Measurements from ENCODE around the gene DDX55.
"Not testable (repeated sequence)": the region's sequence is repeated elsewhere in the genome, so short reads cannot be mapped to it uniquely, and the experiment has no call there.

DDX55 gene, protein sequence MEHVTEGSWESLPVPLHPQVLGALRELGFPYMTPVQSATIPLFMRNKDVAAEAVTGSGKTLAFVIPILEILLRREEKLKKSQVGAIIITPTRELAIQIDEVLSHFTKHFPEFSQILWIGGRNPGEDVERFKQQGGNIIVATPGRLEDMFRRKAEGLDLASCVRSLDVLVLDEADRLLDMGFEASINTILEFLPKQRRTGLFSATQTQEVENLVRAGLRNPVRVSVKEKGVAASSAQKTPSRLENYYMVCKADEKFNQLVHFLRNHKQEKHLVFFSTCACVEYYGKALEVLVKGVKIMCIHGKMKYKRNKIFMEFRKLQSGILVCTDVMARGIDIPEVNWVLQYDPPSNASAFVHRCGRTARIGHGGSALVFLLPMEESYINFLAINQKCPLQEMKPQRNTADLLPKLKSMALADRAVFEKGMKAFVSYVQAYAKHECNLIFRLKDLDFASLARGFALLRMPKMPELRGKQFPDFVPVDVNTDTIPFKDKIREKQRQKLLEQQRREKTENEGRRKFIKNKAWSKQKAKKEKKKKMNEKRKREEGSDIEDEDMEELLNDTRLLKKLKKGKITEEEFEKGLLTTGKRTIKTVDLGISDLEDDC

DNA sequence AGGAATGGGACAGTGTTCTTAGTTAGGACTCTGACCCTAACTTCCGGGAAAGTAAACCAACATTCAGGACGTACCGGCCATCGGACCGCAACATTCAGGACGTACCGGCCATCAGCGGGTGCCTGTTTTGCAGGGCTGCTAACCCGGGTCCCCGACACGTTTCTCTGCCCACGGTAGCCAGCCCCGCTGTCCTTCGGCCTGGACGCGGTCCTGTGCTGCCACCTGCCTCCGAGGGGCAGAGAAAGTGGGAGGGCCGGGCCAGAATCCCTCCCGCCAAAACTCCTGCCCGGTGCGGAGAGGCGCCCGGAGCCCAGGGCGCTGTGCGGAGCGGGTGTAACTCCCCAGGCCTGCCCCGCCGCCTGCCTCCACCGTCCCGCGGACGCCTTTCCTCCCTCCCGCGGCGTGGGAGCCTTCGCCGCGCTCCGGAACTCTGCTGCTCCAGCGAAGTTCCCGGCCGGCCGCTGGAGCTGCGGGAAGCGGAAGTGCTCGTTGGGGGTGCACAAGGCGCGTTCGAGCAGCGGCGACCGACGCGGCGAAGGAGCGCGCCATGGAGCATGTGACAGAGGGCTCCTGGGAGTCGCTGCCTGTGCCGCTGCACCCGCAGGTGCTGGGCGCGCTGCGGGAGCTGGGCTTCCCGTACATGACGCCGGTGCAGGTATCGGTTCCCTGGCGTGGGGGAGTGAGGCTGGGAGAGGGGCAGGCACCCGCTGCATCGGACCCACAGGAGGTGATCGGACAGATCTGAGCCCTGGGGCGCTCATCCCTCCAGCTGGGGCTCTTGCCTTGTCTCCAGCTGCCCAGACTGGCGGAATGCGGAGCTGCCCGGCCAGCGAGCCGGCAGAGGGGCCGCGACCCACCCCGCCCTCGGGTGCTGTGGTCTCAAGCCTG, at the start of gene DDX55:
Gene DDX55, plus strand, starts transcription at position 498 of the 888 bp plus-strand sequence. Its CDS starts 50 bp downstream, at position 548.
- DNase-seq (ENCODE audit: low spot score), result peak; percentile 94

GRCh38 chr12:123554136-123554535, 47.8 kb upstream of the DDX55 start:
- DNase-seq (ENCODE audit: low spot score), result not testable (repeated sequence)

DNA sequence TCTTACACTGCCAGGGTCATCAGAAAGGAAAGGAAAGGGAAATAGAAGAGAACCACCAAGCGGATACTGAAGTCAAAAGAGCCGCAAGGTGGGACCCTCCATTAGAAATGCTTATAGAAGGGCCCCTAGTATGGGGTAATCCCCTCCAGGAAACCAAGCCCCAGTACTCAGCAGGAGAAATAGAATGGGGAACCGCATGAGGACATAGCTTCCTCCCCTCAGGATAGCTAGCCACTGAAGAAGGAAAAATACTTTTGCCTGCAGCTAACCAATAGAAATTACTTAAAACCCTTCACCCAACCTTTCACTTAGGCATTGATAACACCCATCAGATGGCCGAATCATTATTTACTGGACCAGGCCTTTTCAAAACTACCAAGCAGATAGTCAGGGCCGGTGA, 47.1 kb upstream of the DDX55 start:
- not testable (repeated sequence) for DNase-seq (ENCODE audit: low spot score)

- DNase-seq (ENCODE audit: low spot score), result not testable (repeated sequence)
Measured at GRCh38 chr12:123558487-123558886, 43.4 kb upstream of the DDX55 start.

DNA sequence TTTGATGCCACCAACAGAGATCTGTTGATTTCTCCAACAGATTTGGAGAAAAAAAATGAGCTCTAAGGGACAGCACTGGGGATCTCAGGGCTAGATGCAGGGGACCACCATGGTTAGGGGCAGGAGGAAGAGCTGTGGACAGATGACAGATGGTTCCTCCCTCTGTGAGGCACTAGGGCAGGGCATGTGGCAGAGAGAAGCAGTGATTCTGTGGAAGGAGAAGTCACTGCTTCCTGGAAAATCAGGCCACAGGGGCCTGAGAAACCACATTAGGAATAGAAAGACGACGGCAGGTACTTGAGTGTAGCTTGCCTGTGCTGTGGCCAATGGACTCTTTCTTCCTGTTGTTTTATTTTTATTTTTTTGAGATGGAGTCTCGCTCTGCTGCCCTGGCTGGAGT, 42.4 kb upstream of the DDX55 start:
- no peak for DNase-seq (ENCODE audit: low spot score)

- no peak for DNase-seq (ENCODE audit: low spot score)
Measured at GRCh38 chr12:123571343-123571813, 30.5 kb upstream of the DDX55 start.

GRCh38 chr12:123572391-123572790, 29.5 kb upstream of the DDX55 start:
- DNase-seq (ENCODE audit: low spot score), result no peak

- no peak for DNase-seq (ENCODE audit: low spot score)
Measured at GRCh38 chr12:123573870-123574269, 28.0 kb upstream of the DDX55 start.

DNA sequence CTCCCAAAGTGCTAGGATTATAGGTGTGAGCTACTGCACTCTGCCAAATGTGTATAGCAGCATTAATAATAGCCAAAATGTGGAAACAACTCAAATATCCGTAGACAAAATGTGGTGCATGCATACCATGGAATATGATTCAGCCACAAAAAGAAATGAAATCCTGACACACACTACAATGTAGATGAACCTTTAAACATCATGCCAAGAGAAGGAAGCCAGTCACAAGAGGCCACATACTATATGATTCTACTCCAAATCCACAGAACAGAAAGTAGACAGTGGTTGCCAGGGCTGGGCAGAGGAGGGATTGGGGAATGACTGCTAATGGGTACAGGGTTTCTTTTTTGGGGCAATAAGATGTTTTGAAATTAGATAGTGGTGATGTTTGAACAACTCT, 25.3 kb upstream of the DDX55 start:
- no peak for DNase-seq (ENCODE audit: low spot score)

DNA sequence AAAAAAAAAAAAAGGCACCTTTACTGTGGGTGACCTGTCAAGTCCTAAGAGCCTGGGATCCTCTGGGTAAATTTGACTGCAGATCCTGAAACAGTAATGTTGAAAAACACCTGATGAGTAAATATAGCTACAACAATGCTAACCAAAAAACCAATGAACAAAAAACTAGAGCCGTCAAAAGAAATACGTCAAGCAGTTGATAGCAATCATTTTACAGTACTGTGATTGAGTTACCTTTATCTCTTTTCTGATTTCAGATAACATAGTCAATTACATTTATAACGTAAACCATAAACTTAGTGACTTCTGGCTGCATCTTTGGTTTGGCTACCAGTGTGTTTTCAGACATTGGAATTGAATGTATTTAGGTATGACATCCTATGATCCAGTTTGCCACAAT, 23.7 kb upstream of the DDX55 start:
- DNase-seq (ENCODE audit: low spot score), result no peak

GRCh38 chr12:123578829-123579228, 23.1 kb upstream of the DDX55 start:
- not testable (repeated sequence) for DNase-seq (ENCODE audit: low spot score)

DNA sequence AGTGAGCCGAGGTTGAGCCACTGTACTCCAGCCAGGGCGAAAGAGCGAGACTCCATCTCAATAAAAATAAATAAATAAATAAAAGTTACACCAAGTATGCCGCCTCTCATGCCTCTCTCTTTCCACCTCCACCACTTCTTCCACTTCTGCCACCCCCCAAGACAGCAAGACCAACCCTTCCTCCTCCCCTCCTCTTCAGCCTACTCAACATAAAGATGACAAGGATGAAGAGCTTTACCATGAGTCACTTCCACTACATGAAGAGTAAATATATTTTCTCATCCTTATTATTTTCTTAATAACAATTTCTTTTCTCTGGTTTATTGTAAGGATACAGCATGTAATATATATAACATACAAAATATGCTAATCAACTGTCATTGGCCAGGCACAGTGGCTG, 21.1 kb upstream of the DDX55 start:
- no peak for DNase-seq (ENCODE audit: low spot score)

- no peak for DNase-seq (ENCODE audit: low spot score)
Measured at GRCh38 chr12:123591702-123592481, 10.0 kb upstream of the DDX55 start.

DNA sequence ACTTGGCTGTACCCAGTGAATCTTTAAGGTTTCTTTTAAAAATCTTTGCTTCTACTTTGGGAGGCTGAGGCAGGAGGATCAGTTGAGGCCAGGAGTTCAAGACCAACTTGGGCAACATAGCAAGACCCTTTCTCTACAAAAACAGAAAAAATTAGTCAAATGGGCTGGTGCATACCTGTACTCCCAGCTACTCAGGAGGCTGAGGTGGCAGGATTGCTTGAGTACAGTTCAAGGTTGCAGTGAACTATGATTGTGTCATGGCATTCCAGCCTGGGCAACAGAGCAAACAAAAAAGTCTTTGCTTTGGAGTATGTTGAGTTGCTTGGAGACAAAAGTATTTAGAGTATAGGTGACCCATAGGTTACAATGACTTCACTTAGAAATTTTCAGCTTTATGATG, 6.2 kb upstream of the DDX55 start:
- DNase-seq (ENCODE audit: low spot score), result no peak

DNA sequence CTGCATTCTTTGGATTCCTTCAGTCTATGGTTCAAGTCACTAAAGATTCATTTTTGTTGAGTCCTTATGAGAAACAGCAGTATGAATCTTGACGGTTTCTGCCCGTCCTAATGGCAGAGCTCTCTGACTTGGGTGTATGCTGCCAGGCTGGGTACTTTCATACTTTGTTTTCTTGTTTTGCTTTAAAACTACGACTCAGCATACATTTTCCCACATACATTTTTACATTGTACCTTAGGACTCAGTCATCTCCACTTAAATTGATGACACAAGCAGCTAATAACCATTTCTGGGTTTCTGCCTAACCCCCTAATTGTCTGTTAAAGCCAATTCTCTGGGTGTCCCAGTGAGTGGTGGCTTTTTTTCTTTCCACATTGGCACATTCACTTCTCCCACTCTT, 4.8 kb upstream of the DDX55 start:
- DNase-seq (ENCODE audit: low spot score), result no peak

DNA sequence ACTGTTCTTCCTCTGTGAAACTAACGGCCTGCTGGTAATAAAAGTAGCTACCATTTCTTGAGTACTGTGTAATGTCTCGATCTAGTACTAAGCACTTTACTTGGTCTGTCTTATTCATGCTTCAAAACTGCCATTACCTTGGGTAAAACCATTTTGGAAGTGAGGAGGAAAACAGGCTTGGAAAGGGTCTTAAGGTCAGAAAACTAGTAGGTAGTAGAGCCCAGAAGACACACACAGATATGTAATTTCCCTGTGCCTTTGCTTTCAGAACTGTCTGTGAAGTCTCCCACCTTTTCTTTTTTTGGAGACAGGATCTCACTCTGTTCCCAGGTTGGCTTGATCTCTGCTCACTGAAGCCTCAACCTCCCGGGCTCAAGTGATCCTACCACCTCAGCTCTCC, 3.4 kb upstream of the DDX55 start:
- no peak for DNase-seq (ENCODE audit: low spot score)

- no peak for DNase-seq (ENCODE audit: low spot score)
Measured at GRCh38 chr12:123599310-123599709, 2.6 kb upstream of the DDX55 start.

- no peak for DNase-seq (ENCODE audit: low spot score)
Measured at GRCh38 chr12:123599721-123600120, 2.2 kb upstream of the DDX55 start.

GRCh38 chr12:123602651-123603195, 824 bp downstream of the DDX55 start:
- DNase-seq (ENCODE audit: low spot score), result no peak

DNA sequence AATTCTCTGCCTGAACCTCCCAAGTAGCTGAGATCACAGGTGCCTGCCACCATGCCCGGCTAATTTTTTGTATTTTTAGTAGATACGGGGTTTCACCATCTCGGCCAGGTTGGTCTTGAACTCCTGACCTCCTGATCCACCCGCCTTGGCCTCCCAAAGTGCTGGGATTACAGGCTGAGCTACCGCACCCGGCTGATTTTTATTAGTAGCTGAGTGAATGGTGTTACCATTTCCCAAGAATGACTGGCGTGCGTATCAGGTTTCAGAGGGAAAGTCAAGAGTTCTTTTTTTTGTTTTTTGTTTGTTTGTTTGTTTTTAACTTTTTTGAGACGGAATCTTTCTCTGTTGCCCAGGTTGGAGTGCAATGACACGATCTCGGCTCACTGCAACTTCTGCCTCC, 1.6 kb downstream of the DDX55 start:
- DNase-seq (ENCODE audit: low spot score), result not testable (repeated sequence)

GRCh38 chr12:123607756-123608155, 5.9 kb downstream of the DDX55 start:
- no peak for DNase-seq (ENCODE audit: low spot score)

Data from LoVo (cell line).